Lung (tissue), 12 donors: ENCODE measurements around the gene ZNF48. TPM values are rescaled to one million over a fixed set of nuclear protein-coding genes. Genes with fewer than 3 reads are reported as not detected.

Source experiments
- ATAC-seq: fragments of 200-7000 bp; cut with Tn5 transposase; one replicate; pipeline ENCODE4 v1.9.1; 2020; ENCODE audit warnings: moderate number of reproducible peaks; ENCODE audit not compliant: insufficient read depth, low FRiP score
- DNase-seq, 3 donors: peaks; one replicate each; pipeline ENCODE4 v3.0.0-alpha.2; 2013 to 2017
- H3K27ac ChIP-seq, 2 donors: one replicate each; pipeline ENCODE4 v1.5.1; 2013; ENCODE audit warnings: mild to moderate bottlenecking in 2 of 2, moderate library complexity in 2 of 2, control low read depth in 1 of 2, inconsistent platforms in 1 of 2, low read depth in 1 of 2, low read length in 1 of 2
- H3K27me3 ChIP-seq, 3 donors: one replicate each; pipeline ENCODE4 v1.5.1; 2013; ENCODE audit warnings: low read length in 2 of 3; ENCODE audit not compliant: control insufficient read depth in 3 of 3, insufficient read depth in 3 of 3
- H3K36me3 ChIP-seq, 4 donors: one replicate each; pipeline ENCODE4 v1.5.1; 2013; ENCODE audit warnings: low read length in 4 of 4, mild to moderate bottlenecking in 1 of 4, moderate library complexity in 1 of 4; ENCODE audit not compliant: control insufficient read depth in 4 of 4, insufficient read depth in 4 of 4
- H3K4me1 ChIP-seq, 5 donors: one replicate each; pipeline ENCODE4 v1.5.1; 2013; ENCODE audit warnings: low read length in 5 of 5, mild to moderate bottlenecking in 2 of 5, moderate library complexity in 1 of 5; ENCODE audit not compliant: control insufficient read depth in 5 of 5, insufficient read depth in 5 of 5
- H3K4me3 ChIP-seq: one replicate; pipeline ENCODE4 v1.5.1; 2013; ENCODE audit warnings: mild to moderate bottlenecking, control low read depth, moderate library complexity
- H3K9ac ChIP-seq, 2 donors: one replicate each; pipeline ENCODE4 v1.5.1; 2013; ENCODE audit warnings: low read length in 2 of 2, control low read depth in 1 of 2; ENCODE audit not compliant: insufficient read depth in 1 of 2
- H3K9me3 ChIP-seq, 4 donors: one replicate each; pipeline ENCODE4 v1.5.1; 2013; ENCODE audit warnings: low read length in 3 of 4, mild to moderate bottlenecking in 1 of 4, moderate library complexity in 1 of 4; ENCODE audit not compliant: control insufficient read depth in 4 of 4, insufficient read depth in 3 of 4
- WGBS, 2 donors: extraction: QIAGEN DNeasy Blood & Tissue Kit; methylation state at CpG; one replicate each; pipeline ENCODE4 v1.1.7; 2013; 5-methylcytosine and 5-hydroxymethylcytosine counted together
- polyA plus RNA-seq, 2 donors: library from polyadenylated mRNA; stranded (reverse); fragments of 200-250 nt; gene quantifications; one replicate each; pipeline ENCODE4 v1.2.1, GENCODE V29; 2013
- total RNA-seq, 2 donors: library from RNA; depleted of rRNA in 1 of 2; stranded (reverse); fragments of >200 nt in 1 of 2; gene quantifications; one replicate each; pipeline ENCODE4 v1.2.1, GENCODE V29; 2014 to 2021
- TF ChIP-seq, protein P1 (sequence below): IDR thresholded peaks from 2 replicates; pipeline ENCODE4 v1.5.1; 2012; ENCODE audit warnings: mild to moderate bottlenecking; ENCODE audit errors: control extremely low read depth, extremely low read depth
- donor health status: control.
- donor health status: control.
- donor health status: Bipolar disorder and iron deficiency.
- donor health status: healthy.
- donor health status: DM: yes; HTN: yes; CAD: no.

ZNF48 gene
- total and polyA plus RNA-seq, 4 donors, result 4.2 to 8.0 (median 5.0) TPM

DNA sequence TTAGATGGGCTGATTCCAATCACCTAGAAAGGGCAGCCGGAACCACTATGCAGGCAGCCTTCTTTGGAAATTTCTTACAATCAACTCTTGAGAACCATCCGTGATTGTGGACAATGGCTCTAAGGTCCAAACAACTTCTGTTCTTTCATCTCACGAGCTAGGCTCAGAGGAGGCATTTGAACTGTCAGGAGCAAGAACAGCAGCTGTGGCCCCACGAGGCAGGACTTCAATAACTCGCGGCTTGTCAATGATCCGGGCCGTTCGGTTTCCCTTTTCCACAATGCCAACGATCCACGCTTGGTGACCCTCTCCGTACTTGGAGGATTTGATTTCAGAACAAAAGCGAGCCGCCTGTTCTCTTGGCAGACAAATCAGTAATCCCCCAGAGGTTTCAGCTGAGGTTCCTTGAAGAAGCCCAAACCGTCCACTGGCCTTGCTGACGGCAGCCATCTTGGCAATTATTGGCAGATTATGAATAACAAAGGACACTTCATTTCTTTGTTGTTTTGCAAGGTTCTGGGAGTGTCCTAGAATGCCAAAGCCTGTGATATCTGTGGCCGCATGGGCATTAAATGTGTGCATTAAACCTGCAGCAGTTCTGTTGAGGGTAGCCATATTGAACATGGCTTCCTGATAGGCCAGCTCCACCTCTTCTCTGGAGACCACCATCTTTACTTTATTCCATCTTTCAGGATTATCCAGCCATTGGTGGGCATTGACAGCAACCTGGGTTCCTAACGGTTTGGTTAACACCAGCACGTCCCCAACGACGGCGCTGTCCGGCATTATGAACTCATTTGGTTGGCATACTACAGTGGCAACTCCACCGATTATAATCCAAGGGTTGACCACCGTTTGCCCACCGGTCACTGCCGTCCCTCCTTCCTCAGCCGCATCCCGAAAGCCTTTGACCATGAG lies 49.3 kb downstream of the ZNF48 start:
- DNase-seq (no peak), ATAC-seq (no peak)
- H3K27me3 ChIP-seq, result no peaks in the 10 kb centered on the region
- peak overlapping the region; percentile 73 to 94 for H3K27ac ChIP-seq
- H3K9me3 ChIP-seq, result peaks cover 0 to 5% (median 0%) of the 10 kb centered on the region in 4 donors
- H3K4me1 ChIP-seq, result peaks cover 0 to 12% (median 6%) of the 10 kb centered on the region in 5 donors
- TF ChIP-seq, protein P1, sequence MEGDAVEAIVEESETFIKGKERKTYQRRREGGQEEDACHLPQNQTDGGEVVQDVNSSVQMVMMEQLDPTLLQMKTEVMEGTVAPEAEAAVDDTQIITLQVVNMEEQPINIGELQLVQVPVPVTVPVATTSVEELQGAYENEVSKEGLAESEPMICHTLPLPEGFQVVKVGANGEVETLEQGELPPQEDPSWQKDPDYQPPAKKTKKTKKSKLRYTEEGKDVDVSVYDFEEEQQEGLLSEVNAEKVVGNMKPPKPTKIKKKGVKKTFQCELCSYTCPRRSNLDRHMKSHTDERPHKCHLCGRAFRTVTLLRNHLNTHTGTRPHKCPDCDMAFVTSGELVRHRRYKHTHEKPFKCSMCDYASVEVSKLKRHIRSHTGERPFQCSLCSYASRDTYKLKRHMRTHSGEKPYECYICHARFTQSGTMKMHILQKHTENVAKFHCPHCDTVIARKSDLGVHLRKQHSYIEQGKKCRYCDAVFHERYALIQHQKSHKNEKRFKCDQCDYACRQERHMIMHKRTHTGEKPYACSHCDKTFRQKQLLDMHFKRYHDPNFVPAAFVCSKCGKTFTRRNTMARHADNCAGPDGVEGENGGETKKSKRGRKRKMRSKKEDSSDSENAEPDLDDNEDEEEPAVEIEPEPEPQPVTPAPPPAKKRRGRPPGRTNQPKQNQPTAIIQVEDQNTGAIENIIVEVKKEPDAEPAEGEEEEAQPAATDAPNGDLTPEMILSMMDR, result no peak
- 94 to 95% methylated on average over 29 of the region's 29 CpGs for WGBS, 2 donors
- H3K4me3 ChIP-seq, result peak overlapping the region; percentile 73
- peaks cover 0 to 14% (median 5%) of the 10 kb centered on the region in 4 donors for H3K36me3 ChIP-seq
- H3K9ac ChIP-seq, result peak overlapping the region; percentile 51 to 84

DNA sequence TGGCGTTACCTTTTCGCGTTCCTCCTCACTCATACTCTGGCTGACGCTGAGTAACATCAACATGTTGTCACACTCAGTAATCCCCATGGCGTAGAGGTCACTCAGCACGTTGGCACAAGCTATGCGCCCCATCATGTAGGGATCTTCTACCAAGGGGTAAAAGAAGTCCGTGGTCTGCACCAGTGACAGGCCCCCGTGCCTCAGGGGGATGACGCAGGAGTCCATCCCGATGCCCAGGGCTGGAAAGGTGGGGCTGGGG lies 49.9 kb downstream of the ZNF48 start:
- WGBS, 2 donors, result 27 to 33% methylated on average over 11 of the region's 11 CpGs
- Histone ChIP-seq H3K9ac (peak overlapping the region; percentile 51 to 84), H3K9me3 (peaks cover 0 to 5% (median 0%) of the 10 kb centered on the region in 4 donors), H3K4me1 (peaks cover 0 to 12% (median 6%) of the 10 kb centered on the region in 5 donors), H3K36me3 (peaks cover 0 to 14% (median 5%) of the 10 kb centered on the region in 4 donors), H3K27me3 (no peaks in the 10 kb centered on the region), H3K27ac (peak overlapping the region; percentile 73 to 94), H3K4me3 (peak overlapping the region; percentile 73)
- DNase-seq, result no peak
- no peak for ATAC-seq
- TF ChIP-seq, protein P1, result no peak

DNA sequence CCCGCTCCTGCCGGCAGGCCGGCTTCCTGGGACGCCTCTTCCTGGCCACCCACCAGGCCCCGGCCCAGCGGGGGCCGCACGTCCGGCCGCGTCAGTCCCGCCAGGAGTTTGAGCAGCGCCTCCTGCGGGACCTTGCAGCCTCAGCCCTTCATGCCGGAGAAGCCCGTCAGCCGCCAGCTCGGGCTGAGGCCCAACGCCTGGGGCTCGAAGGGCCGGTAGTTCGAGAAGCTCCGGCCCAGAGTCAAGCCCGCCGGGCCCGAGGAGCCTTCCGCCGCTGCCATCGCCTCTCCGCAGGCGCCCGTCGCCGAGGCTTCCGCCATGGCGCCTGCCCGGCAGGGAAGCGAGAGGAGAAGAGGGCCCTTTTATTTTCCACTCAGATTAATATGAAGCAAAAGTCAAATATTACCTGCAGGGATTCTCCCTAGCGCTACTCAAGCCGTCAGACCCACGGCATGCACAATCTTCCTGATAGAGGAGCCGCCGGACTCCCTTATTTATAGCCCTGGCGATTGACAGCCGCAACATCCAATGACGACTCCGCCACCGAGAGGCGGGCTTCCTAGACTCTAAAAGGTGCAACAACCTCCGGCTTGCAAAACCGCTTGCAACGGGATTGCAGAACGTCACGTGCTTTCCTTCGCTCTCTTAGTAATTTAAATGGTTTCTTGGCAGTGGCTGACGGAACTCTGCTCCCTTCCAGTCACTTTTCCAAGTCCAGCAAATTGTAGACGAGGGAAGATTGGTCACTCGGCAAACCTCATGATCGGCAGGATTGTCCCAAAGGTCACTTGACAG lies 50.4 kb downstream of the ZNF48 start, which contains the start of gene SEPHS2:
SEPHS2 (minus strand) TSS at position 467 of the 795 bp plus-strand sequence; CDS start at position 320, 147 bp downstream.
- Histone ChIP-seq H3K4me3 (peak within 1 kb of the TSS; percentile 73), H3K27me3 (no peaks in the 10 kb centered on the region), H3K36me3 (peaks cover 0 to 14% (median 5%) of the 10 kb centered on the region in 4 donors), H3K9ac (peak within 1 kb of the TSS; percentile 84 to 91), H3K9me3 (peaks cover 0 to 5% (median 0%) of the 10 kb centered on the region in 4 donors), H3K27ac (peak within 1 kb of the TSS; percentile 73 to 94), H3K4me1 (peaks cover 0 to 12% (median 6%) of the 10 kb centered on the region in 5 donors)
- peak; percentile 97 to 98 (median 98) for DNase-seq
- WGBS, 2 donors, result 0% methylated on average over 52 to 59 of the region's 59 CpGs
- peak; percentile 94 for ATAC-seq
- TF ChIP-seq, protein P1, result no peak
